Duodenal mucosa (tissue), 2 donors: ENCODE results near the gene DDX20.

Experiments used
- H3K27ac ChIP-seq: one replicate; pipeline ENCODE4 v1.7.0; 2013; ENCODE audit warnings: low read depth, low read length
- H3K27me3 ChIP-seq, 2 donors: one replicate each; pipeline ENCODE4 v1.7.0; 2013; ENCODE audit warnings: low read length in 2 of 2, control low read depth in 1 of 2; ENCODE audit not compliant: insufficient read depth in 2 of 2, control insufficient read depth in 1 of 2
- H3K36me3 ChIP-seq, 2 donors: one replicate each; pipeline ENCODE4 v1.7.0; 2013; ENCODE audit warnings: low read length in 2 of 2, control low read depth in 1 of 2; ENCODE audit not compliant: insufficient read depth in 2 of 2, control insufficient read depth in 1 of 2
- H3K4me1 ChIP-seq, 2 donors: one replicate each; pipeline ENCODE4 v1.7.0; 2013; ENCODE audit warnings: low read length in 2 of 2, control low read depth in 1 of 2; ENCODE audit not compliant: insufficient read depth in 2 of 2, control insufficient read depth in 1 of 2
- H3K4me3 ChIP-seq, 2 donors: one replicate each; pipeline ENCODE4 v1.7.0; 2013; ENCODE audit warnings: low read length in 2 of 2, low read depth in 1 of 2
- H3K9ac ChIP-seq, 2 donors: one replicate each; pipeline ENCODE4 v1.7.0; 2013; ENCODE audit warnings: low read length in 2 of 2, low read depth in 1 of 2
- H3K9me3 ChIP-seq, 2 donors: one replicate each; pipeline ENCODE4 v1.7.0; 2013; ENCODE audit warnings: low read length in 2 of 2, control low read depth in 1 of 2; ENCODE audit not compliant: control insufficient read depth in 1 of 2

DDX20 gene

GRCh38 chr1:111768023-111768422 lies 12.3 kb downstream of the DDX20 start:
- no peaks in the 10 kb centered on the region for H3K27me3 ChIP-seq
- H3K4me3 ChIP-seq = no peak overlapping the region
- no peaks in the 10 kb centered on the region for H3K4me1 ChIP-seq
- H3K9ac ChIP-seq = no peak overlapping the region
- no peaks in the 10 kb centered on the region for H3K9me3 ChIP-seq
- H3K27ac ChIP-seq = no peak overlapping the region
- peaks cover 12 to 34% of the 10 kb centered on the region in 2 donors for H3K36me3 ChIP-seq

GRCh38 chr1:111768625-111769024 lies 12.9 kb downstream of the DDX20 start:
- H3K9me3 ChIP-seq = no peaks in the 10 kb centered on the region
- no peak overlapping the region for H3K4me3 ChIP-seq
- H3K4me1 ChIP-seq = no peaks in the 10 kb centered on the region
- no peak overlapping the region for H3K27ac ChIP-seq
- H3K9ac ChIP-seq = no peak overlapping the region
- no peaks in the 10 kb centered on the region for H3K27me3 ChIP-seq
- peaks cover 11 to 28% of the 10 kb centered on the region in 2 donors for H3K36me3 ChIP-seq

DNA sequence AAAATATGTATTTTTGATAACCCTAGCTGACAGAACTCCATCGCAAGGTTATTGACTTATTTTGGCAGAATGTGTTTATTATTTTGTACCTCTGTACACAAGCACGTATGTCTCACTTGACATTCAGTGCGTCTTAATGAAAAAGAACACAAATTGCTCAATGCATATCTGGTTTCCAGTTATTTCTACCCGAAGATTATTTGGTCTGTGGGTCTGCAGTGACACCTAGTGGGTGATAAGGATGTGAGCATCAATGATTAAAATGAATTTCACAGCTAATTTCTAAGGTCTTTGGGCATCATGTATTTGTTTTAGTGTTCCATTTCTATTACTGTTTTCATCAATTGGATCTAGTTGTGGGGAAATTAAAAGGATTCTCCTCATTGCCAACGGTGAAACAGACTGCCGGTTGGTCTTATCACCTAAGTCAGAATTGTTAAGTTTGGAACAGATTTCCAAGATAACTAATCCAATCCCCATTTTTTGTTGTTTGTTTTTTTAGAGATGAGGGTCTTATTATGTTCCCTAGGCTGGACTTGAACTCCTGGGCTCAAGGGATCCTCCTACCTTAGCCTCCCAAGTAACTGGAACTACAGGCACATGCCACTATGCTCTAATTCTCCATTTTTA lies 13.9 kb downstream of the DDX20 start:
- Histone ChIP-seq H3K27ac (no peak overlapping the region), H3K4me1 (no peaks in the 10 kb centered on the region), H3K27me3 (no peaks in the 10 kb centered on the region), H3K36me3 (peaks cover 9 to 18% of the 10 kb centered on the region in 2 donors), H3K9ac (no peak overlapping the region), H3K4me3 (no peak overlapping the region), H3K9me3 (no peaks in the 10 kb centered on the region)

- Histone ChIP-seq H3K27me3 (no peaks in the 10 kb centered on the region), H3K4me3 (no peak overlapping the region), H3K36me3 (peaks cover 6 to 9% of the 10 kb centered on the region in 2 donors), H3K9me3 (no peaks in the 10 kb centered on the region), H3K9ac (no peak overlapping the region), H3K27ac (no peak overlapping the region), H3K4me1 (no peaks in the 10 kb centered on the region)
Observed at GRCh38 chr1:111770916-111771315, 15.2 kb downstream of the DDX20 start.

- Histone ChIP-seq H3K4me1 (no peaks in the 10 kb centered on the region), H3K27ac (no peak overlapping the region), H3K36me3 (no peaks in the 10 kb centered on the region), H3K4me3 (no peak overlapping the region), H3K27me3 (no peaks in the 10 kb centered on the region), H3K9ac (no peak overlapping the region), H3K9me3 (no peaks in the 10 kb centered on the region)
Observed at GRCh38 chr1:111775966-111776365, 20.3 kb downstream of the DDX20 start.

DNA sequence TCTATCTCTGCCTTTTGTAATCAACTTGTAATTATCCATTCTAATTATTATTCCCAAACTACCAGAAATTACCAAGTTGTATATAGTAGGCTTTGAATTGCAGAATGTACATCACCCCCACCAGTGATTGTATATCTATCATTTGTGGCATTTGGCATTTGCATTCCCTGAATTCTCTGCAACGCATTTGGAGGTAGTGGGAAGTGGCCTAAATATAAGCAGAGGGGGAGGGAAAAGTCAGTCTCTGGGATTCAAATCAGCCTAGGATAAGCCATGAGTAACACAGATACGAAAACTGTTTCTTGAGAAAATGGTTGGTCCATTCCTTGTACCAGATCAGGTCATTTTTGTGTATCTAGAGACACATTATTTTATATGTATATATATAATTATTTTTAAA lies 20.7 kb downstream of the DDX20 start:
- no peaks in the 10 kb centered on the region for H3K27me3 ChIP-seq
- no peak overlapping the region for H3K4me3 ChIP-seq
- H3K9me3 ChIP-seq = no peaks in the 10 kb centered on the region
- no peak overlapping the region for H3K9ac ChIP-seq
- no peak overlapping the region for H3K27ac ChIP-seq
- no peaks in the 10 kb centered on the region for H3K4me1 ChIP-seq
- no peaks in the 10 kb centered on the region for H3K36me3 ChIP-seq

DNA sequence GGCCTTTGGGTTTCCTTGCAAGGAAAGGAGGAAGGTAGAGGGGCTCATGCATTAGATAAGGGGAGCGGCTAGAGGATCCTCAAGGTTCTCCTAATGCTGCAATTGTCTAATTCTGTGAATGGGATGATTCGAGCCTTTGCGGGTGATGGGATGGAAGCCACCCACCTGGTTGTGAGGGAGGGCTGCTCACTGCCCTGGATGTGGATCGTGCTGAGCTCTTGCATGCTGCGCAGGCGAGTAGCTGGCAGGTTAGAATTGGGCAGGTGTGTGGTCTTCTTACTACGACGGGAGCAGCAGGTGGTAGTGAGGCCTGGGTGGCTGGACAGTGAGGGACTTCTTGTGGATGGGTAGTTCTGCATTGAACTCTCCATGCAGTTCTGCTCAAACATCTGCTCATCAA lies 21.2 kb downstream of the DDX20 start:
- Histone ChIP-seq H3K4me1 (no peaks in the 10 kb centered on the region), H3K36me3 (no peaks in the 10 kb centered on the region), H3K9ac (no peak overlapping the region), H3K4me3 (no peak overlapping the region), H3K9me3 (no peaks in the 10 kb centered on the region), H3K27ac (no peak overlapping the region), H3K27me3 (no peaks in the 10 kb centered on the region)

DNA sequence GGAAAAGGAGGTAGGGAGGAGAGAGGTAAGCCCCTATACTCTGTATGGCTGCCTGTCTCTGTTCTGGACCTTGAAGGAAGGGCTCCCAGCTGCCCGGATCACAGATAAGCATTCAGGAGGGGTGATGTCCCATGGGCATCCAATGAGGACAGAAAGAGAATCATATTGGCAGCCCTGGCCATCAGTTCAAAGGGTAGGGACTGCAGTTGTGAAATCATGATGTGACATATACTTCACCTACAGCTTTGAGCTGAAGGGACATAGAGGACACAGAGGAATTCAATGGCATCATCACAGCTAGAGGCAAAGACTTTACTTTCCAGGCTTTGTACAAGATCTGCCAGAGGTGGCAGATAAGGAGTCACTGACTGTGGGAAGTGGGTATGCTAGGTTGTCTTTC lies 21.6 kb downstream of the DDX20 start:
- no peaks in the 10 kb centered on the region for H3K27me3 ChIP-seq
- no peaks in the 10 kb centered on the region for H3K36me3 ChIP-seq
- no peak overlapping the region for H3K9ac ChIP-seq
- no peak overlapping the region for H3K4me3 ChIP-seq
- no peaks in the 10 kb centered on the region for H3K9me3 ChIP-seq
- no peaks in the 10 kb centered on the region for H3K4me1 ChIP-seq
- H3K27ac ChIP-seq = no peak overlapping the region

- Histone ChIP-seq H3K36me3 (no peaks in the 10 kb centered on the region), H3K9ac (no peak overlapping the region), H3K9me3 (no peaks in the 10 kb centered on the region), H3K27me3 (no peaks in the 10 kb centered on the region), H3K4me1 (no peaks in the 10 kb centered on the region), H3K4me3 (no peak overlapping the region), H3K27ac (no peak overlapping the region)
Observed at GRCh38 chr1:111778066-111778465, 22.4 kb downstream of the DDX20 start.

GRCh38 chr1:111778541-111779051 lies 22.9 kb downstream of the DDX20 start:
- H3K4me3 ChIP-seq = no peak overlapping the region
- no peaks in the 10 kb centered on the region for H3K4me1 ChIP-seq
- no peak overlapping the region for H3K27ac ChIP-seq
- H3K9ac ChIP-seq = no peak overlapping the region
- no peaks in the 10 kb centered on the region for H3K36me3 ChIP-seq
- H3K27me3 ChIP-seq = no peaks in the 10 kb centered on the region
- no peaks in the 10 kb centered on the region for H3K9me3 ChIP-seq
